ENCODE data around the gene UNK.

DNA sequence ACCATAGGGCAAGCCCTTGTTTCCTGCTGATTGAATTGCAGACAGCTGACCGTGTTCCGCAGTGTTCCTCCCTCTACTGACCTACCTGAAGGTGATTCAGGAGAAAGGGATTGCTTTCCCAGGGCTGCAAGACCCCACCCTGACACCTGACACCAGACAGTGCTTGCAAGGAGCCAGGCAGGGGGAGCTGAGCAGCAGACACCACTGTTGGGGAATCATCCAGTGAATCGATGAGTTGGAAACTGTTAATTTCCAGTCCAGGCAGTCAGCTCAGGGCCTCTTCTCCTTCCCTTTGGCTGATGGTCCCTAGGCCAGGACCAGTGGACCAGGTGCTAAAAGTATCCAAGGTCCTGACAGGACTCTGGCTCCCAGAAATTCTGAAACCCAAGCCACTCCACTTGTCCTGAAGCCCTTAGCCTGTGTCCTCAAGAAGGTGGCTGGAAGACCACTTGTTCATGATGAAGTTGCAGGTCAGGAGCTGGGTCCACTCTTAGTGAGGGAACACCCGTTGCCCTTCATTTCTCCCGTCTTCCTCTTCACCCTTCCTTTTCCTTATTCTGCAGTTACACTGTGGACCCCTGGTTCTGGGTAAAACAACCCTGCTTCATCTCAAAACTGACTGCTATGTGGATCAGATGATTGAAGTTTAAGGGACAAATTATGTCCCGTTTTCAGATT, 9.5 kb upstream of the UNK start:
- TF ChIP-seq POLR2A (IDR thresholded peaks at IDR 0.05; ENCODE audit: low read depth, low read length) (peak; percentile 54), POLR2AphosphoS5 (IDR thresholded peaks at IDR 0.05; ENCODE audit: low read depth, low read length) (peak; percentile 90), TAF1 (IDR thresholded peaks at IDR 0.05; ENCODE audit: borderline replicate concordance, low read depth, low read length) (no peak)

Measured in GM12892 (cell line).